ENCODE measurements around the gene FOXL2.

Gene FOXL2

DNA sequence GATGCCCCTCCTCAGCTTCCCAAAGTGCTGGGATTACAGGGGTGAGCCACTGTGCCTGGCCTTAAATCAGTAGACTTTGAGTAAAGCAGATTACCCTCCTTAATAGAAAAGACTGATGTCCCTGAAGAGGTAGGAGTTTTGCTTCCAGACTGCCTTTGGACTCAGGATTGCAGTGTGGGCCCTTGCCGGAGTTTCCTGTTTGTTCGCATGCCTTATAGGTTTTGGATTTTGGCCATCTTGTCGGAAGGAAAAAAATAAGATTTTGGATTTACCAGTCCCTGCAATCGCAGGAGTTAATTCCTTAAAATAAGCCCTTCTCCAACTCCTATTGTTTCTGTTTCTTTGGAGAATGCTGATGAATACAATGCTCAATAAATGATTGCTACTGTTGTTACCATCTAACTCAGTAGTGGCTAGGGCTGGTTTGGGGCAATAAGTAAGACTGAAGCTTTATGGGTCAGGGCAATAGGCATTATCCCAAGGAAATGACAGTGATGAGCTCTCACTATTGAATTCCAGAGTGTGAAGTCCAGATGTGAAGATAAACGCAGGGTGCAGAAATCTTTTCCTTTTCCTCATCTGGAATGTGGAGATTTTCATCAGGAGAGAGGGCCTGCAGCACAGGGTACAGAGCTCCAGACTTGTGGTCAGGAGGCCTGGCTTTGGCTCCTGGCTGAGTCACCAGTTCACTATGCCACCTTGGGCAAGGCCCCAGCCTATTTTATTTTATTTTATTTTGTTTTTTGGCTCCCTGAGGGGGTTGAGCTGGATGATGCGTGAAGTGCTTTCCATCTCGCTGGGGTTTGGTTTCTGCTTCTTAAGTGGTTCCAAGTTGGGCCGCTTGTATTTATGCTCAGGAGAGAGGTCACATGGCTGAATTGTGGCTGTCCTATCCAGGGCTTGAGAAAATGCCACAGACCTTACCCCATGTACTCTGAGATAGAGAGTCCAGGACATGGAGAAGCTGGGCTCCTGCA, 25.3 kb downstream of the FOXL2 start:
- Histone ChIP-seq H3K9me3 (ENCODE audit: control insufficient read depth, low read length) (no peaks in the 10 kb centered on the region), H3K4me3 (ENCODE audit: low read length) (no peak overlapping the region), H3K9ac (ENCODE audit: low read length) (no peak overlapping the region), H3K36me3 (ENCODE audit: control insufficient read depth, insufficient read depth, low read length, severe bottlenecking) (no peaks in the 10 kb centered on the region), H3K4me1 (ENCODE audit: control insufficient read depth, insufficient read depth, low read length) (peaks cover 11% of the 10 kb centered on the region), H3K27me3 (replicated peaks; ENCODE audit: control insufficient read depth, insufficient read depth, low read length) (peaks cover 3% of the 10 kb centered on the region)
- peak; percentile 90 for DNase-seq (ENCODE audit: low read depth)

GRCh38 chr3:138919325-138919724, 27.6 kb downstream of the FOXL2 start:
- DNase-seq (ENCODE audit: low read depth), result no peak

GRCh38 chr3:138916824-138917223, 30.1 kb downstream of the FOXL2 start:
- H3K4me1 ChIP-seq (ENCODE audit: control insufficient read depth, insufficient read depth, low read length), result peaks cover 13% of the 10 kb centered on the region
- H3K9me3 ChIP-seq (ENCODE audit: control insufficient read depth, low read length), result no peaks in the 10 kb centered on the region
- no peaks in the 10 kb centered on the region for H3K27me3 ChIP-seq (replicated peaks; ENCODE audit: control insufficient read depth, insufficient read depth, low read length)
- no peak overlapping the region for H3K4me3 ChIP-seq (ENCODE audit: low read length)
- no peak for DNase-seq (ENCODE audit: low read depth)
- H3K9ac ChIP-seq (ENCODE audit: low read length), result no peak overlapping the region
- H3K36me3 ChIP-seq (ENCODE audit: control insufficient read depth, insufficient read depth, low read length, severe bottlenecking), result no peaks in the 10 kb centered on the region

More at GRCh38 chr3:138919325-138919724, 27.6 kb downstream of the FOXL2 start:
- Histone ChIP-seq H3K27me3 (replicated peaks; ENCODE audit: control insufficient read depth, insufficient read depth, low read length) (peaks cover 3% of the 10 kb centered on the region), H3K9me3 (ENCODE audit: control insufficient read depth, low read length) (no peaks in the 10 kb centered on the region), H3K9ac (ENCODE audit: low read length) (no peak overlapping the region), H3K4me1 (ENCODE audit: control insufficient read depth, insufficient read depth, low read length) (peaks cover 17% of the 10 kb centered on the region), H3K36me3 (ENCODE audit: control insufficient read depth, insufficient read depth, low read length, severe bottlenecking) (no peaks in the 10 kb centered on the region), H3K4me3 (ENCODE audit: low read length) (no peak overlapping the region)

DNA sequence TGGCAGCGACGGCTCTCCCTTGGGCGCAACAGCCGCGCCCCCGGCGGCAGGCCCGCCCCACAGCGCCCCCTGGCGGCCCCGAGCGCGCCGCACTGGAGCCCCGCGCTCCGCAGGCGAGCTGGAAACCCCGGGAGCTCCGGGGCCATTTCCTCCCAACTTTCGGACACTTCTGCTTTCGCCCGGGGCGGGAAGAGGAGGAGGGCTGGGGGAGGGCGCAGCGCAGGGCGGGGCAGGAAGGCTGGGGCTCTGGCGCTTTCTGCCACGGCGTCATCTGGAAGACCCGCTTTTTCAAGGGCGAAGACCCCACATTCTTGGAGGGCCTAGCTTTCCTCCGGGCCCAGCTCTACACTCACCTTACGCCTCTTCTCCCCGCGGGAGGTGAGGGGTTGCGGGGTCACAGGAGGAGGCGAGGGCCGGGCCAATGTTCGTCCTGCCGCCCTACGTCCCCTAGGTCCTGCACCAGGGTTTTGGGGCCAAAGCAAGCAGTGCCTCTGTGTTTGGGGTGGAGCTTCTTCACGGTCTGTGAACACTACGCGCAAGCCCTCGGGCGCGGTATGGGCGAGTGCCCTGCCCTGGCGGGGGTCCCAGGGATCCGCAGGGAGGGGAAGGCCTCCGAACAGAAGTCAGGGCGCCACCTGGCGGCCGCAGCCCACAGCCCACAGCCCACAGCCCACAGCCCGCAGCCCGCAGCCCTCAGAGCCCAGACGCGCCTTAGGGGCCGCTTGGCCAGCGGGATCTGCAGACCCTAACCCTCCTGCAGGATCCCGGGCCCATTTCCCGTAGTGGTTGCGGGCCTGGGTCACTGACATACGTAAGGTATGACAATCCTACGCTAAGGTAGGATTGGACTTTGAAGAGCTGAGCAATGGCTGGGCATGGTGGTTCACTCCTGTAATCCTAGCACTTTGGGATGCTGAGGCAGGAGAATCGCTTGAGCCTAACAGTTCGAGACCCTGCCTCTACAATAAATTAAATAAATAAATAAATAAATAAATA, 31.1 kb downstream of the FOXL2 start:
- Histone ChIP-seq H3K4me3 (ENCODE audit: low read length) (peak overlapping the region; percentile 86), H3K27me3 (replicated peaks; ENCODE audit: control insufficient read depth, insufficient read depth, low read length) (no peaks in the 10 kb centered on the region), H3K36me3 (ENCODE audit: control insufficient read depth, insufficient read depth, low read length, severe bottlenecking) (no peaks in the 10 kb centered on the region), H3K9me3 (ENCODE audit: control insufficient read depth, low read length) (no peaks in the 10 kb centered on the region), H3K9ac (ENCODE audit: low read length) (peak overlapping the region; percentile 97), H3K4me1 (ENCODE audit: control insufficient read depth, insufficient read depth, low read length) (peaks cover 6% of the 10 kb centered on the region)
- peak; percentile 98 for DNase-seq (ENCODE audit: low read depth)

DNA sequence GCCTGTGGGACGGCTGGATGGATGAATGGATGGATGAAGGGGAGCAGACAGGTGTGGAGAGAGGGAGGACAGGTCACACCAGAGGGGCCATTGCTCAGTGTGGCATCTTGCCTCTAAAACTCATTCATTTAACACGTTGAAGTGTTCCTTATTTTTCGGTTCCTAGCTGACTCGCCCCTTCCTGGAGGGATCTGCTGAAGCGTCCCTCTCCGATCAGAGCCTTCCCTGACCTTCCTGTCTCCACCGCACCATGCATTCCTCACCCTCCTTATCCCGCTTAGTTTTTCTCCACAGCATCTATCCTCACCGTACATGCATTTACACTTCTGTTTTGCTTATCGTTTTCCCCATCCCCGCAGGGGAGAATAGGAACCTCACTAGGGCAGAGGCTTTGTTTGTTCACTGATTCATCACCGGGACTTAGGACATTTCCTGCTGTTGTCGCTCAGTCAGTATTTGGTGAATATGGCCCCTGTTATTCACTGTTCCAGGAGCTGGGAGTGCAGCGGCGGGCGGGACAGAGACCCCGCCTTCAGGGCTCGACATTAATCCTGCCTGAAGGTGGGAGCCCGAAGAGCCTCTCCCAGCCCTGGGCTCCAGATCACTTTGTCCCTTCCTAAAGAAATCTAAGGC, 32.0 kb downstream of the FOXL2 start:
- H3K27me3 ChIP-seq (replicated peaks; ENCODE audit: control insufficient read depth, insufficient read depth, low read length), result no peaks in the 10 kb centered on the region
- peak overlapping the region; percentile 97 for H3K9ac ChIP-seq (ENCODE audit: low read length)
- H3K9me3 ChIP-seq (ENCODE audit: control insufficient read depth, low read length), result no peaks in the 10 kb centered on the region
- peaks cover 6% of the 10 kb centered on the region for H3K4me1 ChIP-seq (ENCODE audit: control insufficient read depth, insufficient read depth, low read length)
- DNase-seq (ENCODE audit: low read depth), result no peak
- no peaks in the 10 kb centered on the region for H3K36me3 ChIP-seq (ENCODE audit: control insufficient read depth, insufficient read depth, low read length, severe bottlenecking)
- peak overlapping the region; percentile 86 for H3K4me3 ChIP-seq (ENCODE audit: low read length)

DNA sequence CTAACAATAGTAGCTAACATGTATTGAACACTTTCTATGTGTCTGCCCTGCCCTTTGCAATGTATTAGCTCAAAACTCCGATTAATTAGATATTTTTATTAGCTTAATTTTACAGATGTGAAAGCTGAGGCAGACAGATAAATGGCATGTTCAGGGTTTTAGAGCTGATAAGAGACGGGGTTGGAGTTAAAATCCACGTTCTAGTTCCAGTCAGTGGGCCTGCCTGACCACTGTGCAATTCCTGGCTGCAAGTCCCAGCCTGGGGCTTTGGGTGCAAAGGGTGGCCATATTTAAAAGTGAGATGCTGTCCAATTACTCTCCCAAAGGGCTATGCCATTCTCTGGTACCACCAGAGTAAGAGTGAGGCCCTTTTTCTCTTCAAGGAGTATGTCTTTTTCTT, 33.2 kb downstream of the FOXL2 start:
- Histone ChIP-seq H3K36me3 (ENCODE audit: control insufficient read depth, insufficient read depth, low read length, severe bottlenecking) (no peaks in the 10 kb centered on the region), H3K4me1 (ENCODE audit: control insufficient read depth, insufficient read depth, low read length) (peaks cover 6% of the 10 kb centered on the region), H3K9ac (ENCODE audit: low read length) (no peak overlapping the region), H3K4me3 (ENCODE audit: low read length) (no peak overlapping the region), H3K9me3 (ENCODE audit: control insufficient read depth, low read length) (no peaks in the 10 kb centered on the region), H3K27me3 (replicated peaks; ENCODE audit: control insufficient read depth, insufficient read depth, low read length) (no peaks in the 10 kb centered on the region)
- DNase-seq (ENCODE audit: low read depth), result no peak

DNA sequence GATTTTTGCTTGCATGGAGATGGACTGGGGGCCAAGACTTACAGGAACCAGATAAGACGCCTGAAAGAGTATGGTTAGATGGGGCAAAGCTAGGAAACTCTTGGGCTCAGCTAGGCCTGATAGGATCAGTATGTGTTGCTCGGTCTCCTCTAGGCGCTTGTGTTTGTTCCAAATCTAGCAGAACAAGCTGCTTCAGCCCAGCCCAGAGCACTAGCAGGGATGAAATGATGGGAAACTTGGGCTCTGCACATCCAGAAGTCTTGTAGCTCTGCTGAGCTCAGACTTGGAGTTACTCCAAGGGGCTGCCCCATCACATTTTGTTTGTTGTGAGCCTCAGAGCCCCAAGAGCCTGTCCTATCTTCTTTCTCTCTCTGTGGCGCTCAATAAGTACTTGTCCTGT, 34.7 kb downstream of the FOXL2 start:
- Histone ChIP-seq H3K27me3 (replicated peaks; ENCODE audit: control insufficient read depth, insufficient read depth, low read length) (no peaks in the 10 kb centered on the region), H3K4me3 (ENCODE audit: low read length) (no peak overlapping the region)
- DNase-seq (ENCODE audit: low read depth), result no peak

GRCh38 chr3:138911621-138912020, 35.3 kb downstream of the FOXL2 start:
- no peaks in the 10 kb centered on the region for H3K9me3 ChIP-seq (ENCODE audit: control insufficient read depth, low read length)
- H3K9ac ChIP-seq (ENCODE audit: low read length), result no peak overlapping the region
- no peak overlapping the region for H3K4me3 ChIP-seq (ENCODE audit: low read length)
- DNase-seq (ENCODE audit: low read depth), result no peak
- no peaks in the 10 kb centered on the region for H3K36me3 ChIP-seq (ENCODE audit: control insufficient read depth, insufficient read depth, low read length, severe bottlenecking)
- peaks cover 6% of the 10 kb centered on the region for H3K4me1 ChIP-seq (ENCODE audit: control insufficient read depth, insufficient read depth, low read length)
- H3K27me3 ChIP-seq (replicated peaks; ENCODE audit: control insufficient read depth, insufficient read depth, low read length), result no peaks in the 10 kb centered on the region

More for the DNA sequence above, 34.7 kb downstream of the FOXL2 start:
- Histone ChIP-seq H3K36me3 (ENCODE audit: control insufficient read depth, insufficient read depth, low read length, severe bottlenecking) (no peaks in the 10 kb centered on the region), H3K9ac (ENCODE audit: low read length) (no peak overlapping the region), H3K9me3 (ENCODE audit: control insufficient read depth, low read length) (no peaks in the 10 kb centered on the region), H3K4me1 (ENCODE audit: control insufficient read depth, insufficient read depth, low read length) (peaks cover 6% of the 10 kb centered on the region)

- no peak overlapping the region for H3K9ac ChIP-seq (ENCODE audit: low read length)
- no peaks in the 10 kb centered on the region for H3K27me3 ChIP-seq (replicated peaks; ENCODE audit: control insufficient read depth, insufficient read depth, low read length)
- peaks cover 3% of the 10 kb centered on the region for H3K4me1 ChIP-seq (ENCODE audit: control insufficient read depth, insufficient read depth, low read length)
- H3K9me3 ChIP-seq (ENCODE audit: control insufficient read depth, low read length), result no peaks in the 10 kb centered on the region
- H3K36me3 ChIP-seq (ENCODE audit: control insufficient read depth, insufficient read depth, low read length, severe bottlenecking), result no peaks in the 10 kb centered on the region
- DNase-seq (ENCODE audit: low read depth), result no peak
- H3K4me3 ChIP-seq (ENCODE audit: low read length), result no peak overlapping the region
Measured at GRCh38 chr3:138909904-138910303, 37.0 kb downstream of the FOXL2 start.

DNA sequence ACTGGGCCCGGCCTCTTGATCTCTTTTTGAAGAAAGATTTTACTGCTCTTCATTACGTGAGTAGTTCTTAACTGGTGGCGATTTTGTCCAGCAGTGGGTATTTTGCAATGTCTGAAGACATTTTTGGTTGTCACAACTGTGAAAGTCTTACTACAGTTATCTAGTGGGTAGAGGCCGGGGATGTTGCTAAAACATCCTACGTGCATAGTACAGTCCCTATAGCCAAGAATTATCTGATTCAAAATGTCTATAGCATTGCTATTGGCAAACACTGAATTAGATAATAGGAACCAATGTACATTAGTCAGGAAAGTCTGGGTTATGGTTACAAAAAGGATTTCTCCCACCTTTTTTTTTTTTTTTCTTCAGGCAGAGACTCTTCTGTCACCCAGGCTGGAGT, 38.1 kb downstream of the FOXL2 start:
- Histone ChIP-seq H3K27me3 (replicated peaks; ENCODE audit: control insufficient read depth, insufficient read depth, low read length) (no peaks in the 10 kb centered on the region), H3K9me3 (ENCODE audit: control insufficient read depth, low read length) (no peaks in the 10 kb centered on the region), H3K4me1 (ENCODE audit: control insufficient read depth, insufficient read depth, low read length) (no peaks in the 10 kb centered on the region), H3K4me3 (ENCODE audit: low read length) (no peak overlapping the region), H3K9ac (ENCODE audit: low read length) (no peak overlapping the region), H3K36me3 (ENCODE audit: control insufficient read depth, insufficient read depth, low read length, severe bottlenecking) (no peaks in the 10 kb centered on the region)
- DNase-seq (ENCODE audit: low read depth), result no peak

Measured in adipocyte (in vitro differentiated cells).